HG03457 (cell line): ENCODE results near the gene DNAH14.
A peak's percentile ranks its signal among the peaks of the same experiment; 100 is the strongest.
"Not testable (repeated sequence)": the region's sequence is repeated elsewhere in the genome, so short reads cannot be mapped to it uniquely, and the experiment has no call there.

Experiments
- ATAC-seq: cut with Tn5 transposase; IDR thresholded peaks from one replicate; pipeline ENCODE4 v1.9.1; 2021; ENCODE audit warnings: moderate number of reproducible peaks; ENCODE audit not compliant: unreplicated experiment

Gene DNAH14

DNA sequence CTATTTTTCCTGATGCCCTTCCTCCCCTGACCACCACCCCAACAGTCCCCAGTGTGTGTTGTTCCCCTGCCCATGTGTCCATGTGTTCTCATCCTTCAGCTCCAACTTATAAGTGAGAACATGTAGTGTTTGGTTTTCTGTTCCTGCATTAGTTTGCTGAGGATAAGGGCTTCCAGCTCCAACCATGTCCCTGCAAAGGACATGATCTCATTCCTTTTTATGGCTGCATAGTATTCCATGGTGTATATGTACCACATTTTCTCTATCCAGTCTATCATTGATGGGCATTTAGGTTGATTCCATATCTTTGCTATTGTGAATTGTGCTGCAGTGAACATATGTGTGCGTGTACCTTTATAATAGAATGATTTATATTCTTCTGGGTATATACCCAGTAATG is 303.5 kb downstream of the DNAH14 start:
- not testable (repeated sequence) for ATAC-seq

DNA sequence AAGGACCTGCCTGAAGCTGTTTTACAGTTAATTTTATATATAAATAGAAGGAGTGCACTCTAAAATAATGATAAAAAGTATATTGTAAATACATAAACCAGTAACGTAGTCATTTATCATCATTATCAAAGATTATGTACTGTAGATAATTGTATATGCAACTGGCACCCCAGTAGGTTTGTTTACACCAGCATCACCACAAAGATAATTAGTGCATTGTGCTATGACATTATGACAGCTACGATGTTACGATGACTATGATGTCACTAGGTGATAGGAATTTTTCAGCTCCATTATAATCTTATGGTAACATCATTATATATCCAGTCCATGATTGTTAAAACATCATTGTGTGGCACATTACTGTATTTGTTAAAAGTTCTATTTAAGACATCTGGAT is 313.1 kb downstream of the DNAH14 start:
- no peak for ATAC-seq

DNA sequence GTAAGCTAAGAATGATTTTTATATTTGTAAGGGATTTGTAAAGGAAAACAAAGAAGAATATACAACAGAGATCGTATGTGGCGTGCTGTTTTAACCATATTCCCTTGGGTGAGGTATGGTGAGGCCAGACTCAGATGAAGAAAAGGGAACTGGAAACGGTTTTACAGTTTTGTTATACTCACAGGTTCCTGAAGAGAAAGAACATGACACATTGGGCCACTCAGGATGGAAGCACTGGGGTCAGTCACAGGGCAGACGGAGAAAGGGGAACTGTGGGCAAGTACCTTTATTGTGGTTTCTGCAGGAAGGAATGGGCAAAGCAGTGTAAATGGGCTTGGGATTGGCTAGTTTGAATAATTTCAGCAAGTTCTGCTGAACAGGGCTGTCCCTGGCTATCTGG is 321.0 kb downstream of the DNAH14 start:
- peak; percentile 95 for ATAC-seq

DNA sequence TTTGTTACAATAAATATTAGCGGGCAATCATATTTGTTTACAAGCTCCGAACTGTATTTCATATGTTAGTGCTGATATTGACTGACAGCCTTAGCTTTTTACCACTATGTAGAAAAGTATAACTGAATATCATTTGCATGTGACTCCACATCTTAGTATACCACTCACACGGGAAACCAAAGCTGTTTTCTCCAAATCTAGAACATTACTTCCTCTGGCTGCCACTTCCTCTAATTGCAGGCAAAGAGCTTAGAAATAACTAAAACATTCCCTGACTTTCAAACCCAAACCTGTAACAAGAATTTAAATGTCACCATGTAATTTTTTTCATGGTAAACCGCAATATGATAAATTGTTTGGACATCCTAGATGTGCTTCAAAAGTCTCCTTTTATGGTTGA is 323.7 kb downstream of the DNAH14 start:
- ATAC-seq, result no peak

DNA sequence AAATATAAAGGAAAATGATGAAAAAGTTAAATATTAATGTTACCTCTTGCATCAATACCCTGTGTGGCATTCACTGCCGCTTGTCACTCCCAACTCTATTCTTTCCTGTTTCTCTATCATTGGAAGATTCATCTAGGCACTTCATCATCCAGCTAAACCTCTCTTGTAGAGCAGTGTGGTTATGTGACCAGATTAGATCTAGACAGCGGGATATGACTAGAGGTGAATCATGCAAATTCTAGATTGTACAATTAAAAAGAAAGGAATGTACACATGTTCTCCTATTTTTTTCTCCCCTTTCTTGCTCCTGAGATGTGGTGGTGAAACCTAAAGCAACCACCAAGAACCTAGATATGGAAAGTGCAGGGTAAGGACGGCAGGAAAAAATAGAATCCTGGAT is 324.3 kb downstream of the DNAH14 start:
- ATAC-seq, result no peak

DNA sequence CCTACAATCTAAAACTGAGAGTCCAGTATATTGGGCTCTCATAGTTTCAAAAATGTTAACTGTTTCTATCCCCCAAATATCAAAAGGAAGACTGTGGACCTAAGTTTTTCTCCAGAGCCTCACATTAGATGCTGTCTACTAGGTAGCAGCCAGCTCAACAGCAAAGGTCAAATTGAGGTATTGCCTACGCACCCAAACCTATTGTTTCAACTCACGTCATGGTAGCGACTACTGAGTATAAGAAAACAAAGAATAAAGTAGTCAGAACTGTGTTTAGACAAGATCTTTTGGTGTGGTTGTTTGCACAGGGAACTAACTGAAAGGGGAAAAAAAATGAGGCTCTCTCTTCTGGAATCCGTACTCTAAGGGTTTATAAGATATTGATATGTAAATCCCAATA is 325.2 kb downstream of the DNAH14 start:
- ATAC-seq, result no peak

DNA sequence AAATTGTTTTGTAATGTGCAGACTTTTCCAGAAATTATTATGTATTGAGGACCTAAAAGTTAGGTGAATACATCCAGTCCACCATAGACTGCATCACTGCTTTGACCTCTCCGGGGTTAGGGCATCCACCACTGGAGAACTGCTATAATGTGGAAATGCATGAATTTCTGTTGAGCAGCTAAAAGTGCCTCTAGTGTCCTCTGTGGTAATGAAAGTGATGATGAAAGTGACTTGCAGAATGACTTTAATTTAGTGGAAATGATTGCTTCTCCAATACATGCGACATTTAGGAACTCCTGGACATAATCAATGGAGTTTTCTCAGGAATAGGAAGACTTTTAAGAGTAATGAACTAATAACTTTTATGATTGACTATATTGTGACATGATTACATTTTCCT is 327.6 kb downstream of the DNAH14 start:
- ATAC-seq, result no peak

DNA sequence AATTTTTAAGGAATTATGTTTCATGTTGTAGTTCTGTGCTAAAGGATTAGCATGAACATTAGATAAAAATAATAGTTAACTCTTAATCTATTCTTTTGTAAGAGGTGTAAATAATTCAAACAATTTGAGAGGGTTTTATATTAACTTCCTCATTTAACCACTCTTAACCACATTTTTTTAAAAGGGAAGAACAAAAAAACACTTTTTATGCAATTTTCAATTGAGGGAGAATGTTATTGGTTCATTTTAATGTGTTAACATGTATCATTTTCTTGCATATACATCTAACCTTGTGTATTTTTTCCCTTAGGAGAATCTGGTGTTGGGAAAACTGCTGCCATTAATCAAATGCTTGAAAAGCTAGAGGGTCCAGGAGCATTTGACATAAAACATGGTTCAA is 329.3 kb downstream of the DNAH14 start:
- ATAC-seq, result no peak

DNA sequence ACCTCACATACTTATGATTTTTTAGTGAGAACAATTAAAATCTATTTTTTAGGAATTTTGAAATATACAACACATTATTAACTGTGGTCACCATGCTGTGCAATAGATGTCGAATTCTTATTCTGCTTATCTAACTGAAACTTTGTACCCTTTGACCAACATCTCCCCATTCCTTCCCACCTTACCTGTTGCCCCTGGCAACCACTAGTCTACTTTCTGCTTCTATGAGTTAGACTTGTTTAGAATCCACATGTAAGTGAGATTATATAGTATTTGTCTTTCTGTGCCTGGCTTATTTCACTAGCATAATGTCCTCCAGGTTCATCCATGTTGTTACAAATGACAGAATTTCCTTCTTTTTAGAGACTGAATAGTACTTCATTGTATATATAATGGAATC is 330.1 kb downstream of the DNAH14 start:
- ATAC-seq, result no peak

DNA sequence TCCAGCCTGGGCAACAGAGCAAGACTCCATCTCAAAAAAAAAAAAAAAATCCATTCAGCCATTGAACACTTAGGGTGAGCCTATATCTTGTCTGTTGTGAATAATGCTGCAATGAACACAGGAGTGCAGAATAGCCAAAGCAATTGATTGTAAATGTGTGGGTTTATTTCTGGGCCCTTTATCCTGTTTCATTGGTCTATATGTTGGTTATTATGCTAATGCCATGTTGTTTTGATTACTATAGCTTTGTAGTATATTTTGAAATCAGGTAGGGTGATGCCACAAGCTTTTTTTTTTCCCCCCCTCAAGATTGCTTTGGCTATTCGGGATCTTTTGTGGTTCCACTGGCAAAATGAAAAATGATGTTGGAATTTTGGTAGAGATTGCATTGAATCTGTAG is 330.8 kb downstream of the DNAH14 start:
- ATAC-seq, result no peak

DNA sequence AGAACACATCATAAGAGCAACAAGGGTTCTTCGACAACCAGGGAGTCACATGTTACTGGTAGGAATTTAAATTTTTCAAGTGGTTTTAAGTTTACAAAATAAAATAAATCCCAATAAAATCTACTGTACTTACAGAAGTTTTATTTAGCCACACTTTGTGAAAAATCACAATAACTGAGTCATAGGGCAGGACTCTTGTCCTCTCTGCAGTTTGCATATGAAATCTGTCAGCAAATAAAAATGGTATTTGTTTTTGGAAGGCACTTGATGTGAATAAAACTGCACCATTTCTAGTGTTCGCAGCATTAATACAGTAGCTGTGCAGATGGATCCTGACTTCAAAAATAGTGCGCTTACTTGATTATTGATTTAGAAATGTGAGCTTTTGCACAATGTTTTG is 348.0 kb downstream of the DNAH14 start:
- no peak for ATAC-seq

DNA sequence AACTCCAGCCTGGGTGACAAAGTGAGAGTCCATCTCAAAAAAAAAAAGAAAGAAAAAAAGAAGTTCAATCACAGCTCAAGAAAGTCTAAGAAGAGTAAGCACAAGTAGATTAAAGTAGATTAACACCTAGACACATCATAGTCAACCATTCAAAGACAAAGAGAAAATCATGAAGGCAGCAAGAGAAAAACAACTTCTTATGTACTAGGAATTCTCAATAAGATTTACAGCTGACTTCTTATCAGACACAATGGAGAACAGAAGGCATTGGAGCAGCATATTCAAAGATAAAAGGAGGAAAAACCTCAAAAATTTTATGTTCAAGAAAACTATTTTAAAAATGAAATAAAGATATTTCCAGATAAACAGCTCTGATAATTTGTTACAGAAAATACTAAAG is 351.1 kb downstream of the DNAH14 start:
- ATAC-seq, result no peak

DNA sequence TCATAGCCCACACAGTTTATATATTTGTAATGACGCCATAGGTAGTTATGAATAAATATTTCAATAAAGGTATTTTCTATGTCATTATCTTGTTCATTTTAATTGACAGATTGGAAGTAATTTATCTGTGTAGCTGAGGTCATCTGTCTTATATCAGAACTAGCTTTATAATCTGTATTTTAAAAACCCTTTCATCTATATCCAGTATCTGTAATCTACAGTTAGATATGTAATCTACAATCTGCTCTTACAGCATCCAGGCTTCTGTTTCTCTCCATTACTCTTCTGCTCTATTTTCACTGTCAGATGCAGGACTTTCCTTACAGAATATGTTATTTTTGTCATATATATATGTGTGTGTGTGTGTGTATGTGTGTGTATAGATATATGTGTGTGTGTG is 360.8 kb downstream of the DNAH14 start:
- ATAC-seq, result no peak

DNA sequence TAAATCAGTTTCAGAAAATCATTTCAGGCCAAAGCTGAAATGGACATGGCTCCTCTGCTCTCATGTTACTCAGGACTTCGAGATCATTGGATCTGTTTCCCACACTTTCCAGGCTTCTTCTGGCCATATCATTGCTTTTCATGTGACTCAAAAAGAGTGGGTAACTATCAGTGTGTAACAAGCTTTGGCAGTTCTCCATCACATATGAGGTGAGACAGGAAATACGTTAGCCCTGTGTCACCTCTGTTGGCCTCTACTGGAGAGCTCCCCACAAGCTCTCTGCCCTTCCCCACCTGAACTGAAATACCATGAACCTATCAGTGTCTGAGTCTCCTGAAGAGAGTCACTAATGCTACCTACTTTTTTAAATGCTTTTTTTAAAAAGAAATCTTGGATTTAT is 370.1 kb downstream of the DNAH14 start:
- no peak for ATAC-seq

DNA sequence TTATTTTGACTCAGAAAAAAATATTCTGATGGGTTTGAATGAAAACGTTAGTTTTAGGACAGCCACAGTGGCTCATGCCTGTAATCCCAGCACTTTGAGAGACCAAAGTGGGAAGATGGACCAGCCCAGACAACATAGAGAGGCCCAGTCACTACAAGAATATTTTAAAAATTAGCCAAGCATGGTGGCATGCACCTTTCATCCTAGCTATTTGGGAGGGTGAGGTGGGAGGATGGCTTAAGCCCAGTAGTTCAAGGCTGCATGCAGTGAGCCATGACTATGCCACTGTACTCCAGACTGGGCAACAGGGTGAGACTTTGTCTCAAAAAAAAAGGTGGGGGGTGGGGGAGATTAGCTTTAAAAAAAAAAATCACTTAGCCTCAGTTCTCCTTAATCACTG is 370.9 kb downstream of the DNAH14 start:
- ATAC-seq, result no peak

DNA sequence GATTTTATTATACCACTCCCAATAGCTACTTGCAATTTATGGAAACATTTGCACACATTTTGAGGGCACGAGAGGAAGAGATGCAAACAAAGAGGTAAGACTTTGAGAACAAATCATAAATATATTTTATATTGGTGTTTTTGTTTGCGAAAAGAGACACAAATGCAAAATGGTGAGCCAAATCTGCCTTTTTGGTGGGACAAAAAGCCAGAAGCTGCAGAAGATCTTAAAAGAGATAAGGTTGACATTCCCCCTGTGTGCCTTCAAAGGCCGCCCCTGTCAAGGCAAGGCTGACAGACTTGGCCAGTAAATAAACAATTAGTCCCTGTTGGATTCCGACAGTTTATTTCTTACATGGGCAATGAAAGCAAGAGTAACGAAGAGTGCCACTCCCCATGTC is 375.5 kb downstream of the DNAH14 start:
- ATAC-seq, result no peak

DNA sequence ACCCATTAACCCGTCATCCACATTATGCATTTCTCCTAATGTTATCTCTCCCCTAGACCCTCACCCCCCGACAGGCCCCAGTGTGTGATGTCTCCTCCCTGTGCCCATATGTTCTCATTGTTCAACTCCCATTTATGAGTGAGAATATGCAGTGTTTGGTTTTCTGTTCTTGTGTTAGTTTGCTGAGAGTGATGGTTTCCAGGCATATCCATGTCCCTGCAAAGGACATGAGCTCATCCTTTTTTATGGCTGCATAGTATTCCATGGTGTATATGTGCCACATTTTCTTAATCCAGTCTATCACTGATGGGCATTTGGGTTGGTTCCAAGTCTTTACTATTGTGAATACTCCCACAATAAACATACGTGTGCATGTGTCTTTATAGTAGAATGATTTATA is 381.1 kb downstream of the DNAH14 start:
- ATAC-seq, result not testable (repeated sequence)

DNA sequence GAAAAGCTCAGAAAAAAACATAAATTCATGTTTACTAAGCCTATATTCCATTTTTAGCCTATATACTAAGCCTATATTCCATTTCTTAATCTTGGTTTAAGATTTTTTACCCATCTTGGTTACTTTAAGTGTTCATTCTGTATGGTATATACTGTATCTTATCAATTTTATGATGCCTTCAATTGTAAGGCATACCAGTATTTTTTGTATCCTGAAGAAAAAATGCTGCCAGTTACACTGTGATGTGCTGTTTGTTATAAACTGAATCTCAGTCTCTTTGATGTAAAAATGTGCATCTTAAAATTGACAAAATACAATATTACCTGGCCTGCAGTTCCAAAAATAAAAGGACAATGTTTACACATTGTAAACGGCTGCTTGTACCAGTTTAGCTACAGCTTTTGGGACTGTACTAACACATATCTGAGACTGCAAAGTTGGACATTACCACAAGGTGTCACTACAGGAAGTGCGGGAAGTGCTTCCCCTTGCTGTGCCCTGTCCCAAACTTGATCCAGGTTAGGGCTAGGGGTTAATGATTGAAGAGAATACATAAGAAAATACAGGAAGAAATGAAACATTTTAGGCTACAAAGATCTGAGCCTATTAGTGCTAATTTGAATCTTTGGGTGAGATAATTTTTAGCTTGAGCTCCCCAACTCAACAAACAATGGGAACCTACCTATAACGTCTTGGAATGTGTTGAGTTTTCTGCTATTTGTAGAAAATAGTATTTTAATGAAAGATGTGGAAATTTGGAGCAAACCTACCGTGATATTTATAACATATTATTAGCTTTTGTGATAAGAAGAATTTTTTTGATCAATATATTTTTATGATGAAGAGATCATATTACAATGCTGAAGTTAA is 389.5 kb downstream of the DNAH14 start:
- ATAC-seq, result peak; percentile 87

DNA sequence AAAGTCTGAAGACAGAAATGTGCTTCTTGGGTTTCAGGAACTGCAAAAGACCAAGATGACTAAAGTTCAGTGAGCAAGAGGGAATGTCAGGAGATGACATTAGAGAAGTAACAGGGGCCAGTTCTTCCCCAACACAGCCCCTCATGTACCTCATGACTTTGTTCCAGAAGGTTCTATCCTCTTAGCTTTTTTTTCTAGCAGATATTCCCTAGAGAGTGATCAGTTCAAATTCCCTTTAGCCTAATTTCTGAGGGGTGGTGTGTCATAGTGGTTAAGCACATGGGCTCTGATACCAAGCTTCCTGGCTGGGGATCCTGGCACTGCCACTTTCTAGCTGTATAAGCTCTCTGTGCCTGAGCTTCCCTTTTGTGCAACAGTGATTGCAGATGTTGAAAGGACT is 390.4 kb downstream of the DNAH14 start:
- ATAC-seq, result no peak

DNA sequence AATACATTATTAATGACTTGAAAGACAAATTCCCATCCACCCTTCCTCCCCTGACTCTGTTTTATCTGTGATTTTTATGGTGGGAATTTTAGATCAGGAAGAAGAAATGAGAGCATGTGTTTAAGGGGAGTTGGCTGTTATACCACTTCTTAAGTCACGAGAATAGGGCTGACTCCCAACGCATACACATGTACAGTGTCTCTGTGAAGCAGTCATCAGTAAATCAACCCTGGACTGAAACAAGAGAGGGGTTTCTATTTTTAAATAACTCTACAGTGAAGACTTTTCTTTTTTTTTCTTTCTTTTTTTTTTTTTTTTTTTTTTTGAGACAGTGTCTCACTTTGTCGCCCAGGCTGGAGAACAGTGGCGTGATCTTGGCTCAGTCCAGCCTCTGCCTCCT is 392.3 kb downstream of the DNAH14 start:
- ATAC-seq, result no peak

DNA sequence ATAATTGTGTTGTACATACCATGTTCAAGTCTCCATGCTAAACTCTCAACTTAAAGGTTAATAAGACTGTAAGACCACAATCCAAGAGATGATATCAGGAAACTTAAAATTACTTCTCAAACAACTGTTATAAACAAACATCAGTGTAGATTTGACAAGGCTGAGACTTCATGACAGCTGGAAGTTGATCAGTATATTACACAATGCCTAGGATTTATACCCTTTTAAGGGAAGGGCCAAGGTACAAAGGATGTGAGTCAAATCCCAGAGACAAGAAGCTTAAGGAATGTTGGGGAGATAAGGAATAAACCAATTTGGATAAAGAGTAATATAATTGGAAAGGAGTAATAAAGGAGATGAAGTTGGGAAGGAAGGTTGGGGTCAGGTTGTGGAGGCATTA is 399.6 kb downstream of the DNAH14 start:
- ATAC-seq, result no peak

DNA sequence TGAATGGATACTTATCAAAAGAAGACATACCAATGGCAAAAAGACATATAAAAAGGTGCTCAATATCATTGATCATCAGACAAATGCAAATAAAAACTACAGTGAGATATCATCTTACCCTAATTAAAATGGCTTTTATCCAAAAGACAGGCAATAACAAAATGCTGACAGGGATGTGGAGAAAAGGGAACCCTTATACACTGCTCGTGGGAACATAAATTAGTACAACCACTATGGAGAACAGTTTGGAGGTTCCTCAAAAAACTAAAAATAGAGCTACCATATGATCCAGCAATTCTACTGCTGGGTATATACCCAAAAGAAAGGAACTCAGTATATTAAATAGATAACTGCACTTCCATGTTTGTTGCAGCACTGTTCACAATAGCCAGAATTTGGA is 400.5 kb downstream of the DNAH14 start:
- ATAC-seq, result not testable (repeated sequence)

DNA sequence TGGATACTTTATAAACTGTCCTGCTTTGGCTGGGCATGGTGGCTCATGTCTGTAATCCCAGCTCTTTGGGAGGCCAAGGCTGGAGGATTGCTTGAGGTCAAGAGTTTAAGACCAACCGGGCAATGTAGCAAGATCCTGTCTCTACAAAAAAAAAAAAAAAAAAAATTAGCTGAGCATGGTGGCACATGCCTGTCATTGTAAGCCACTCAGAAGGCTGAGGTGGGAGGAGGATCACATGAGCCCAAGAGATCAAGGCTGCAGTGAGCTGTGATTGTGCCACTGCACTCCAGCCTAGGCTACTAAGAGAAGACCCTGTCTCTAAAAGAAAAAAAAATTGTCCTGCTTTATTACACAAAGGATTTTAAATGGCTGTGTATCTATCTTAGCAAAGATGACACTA is 403.2 kb downstream of the DNAH14 start:
- no peak for ATAC-seq
